ENCODE results near the gene JTB.

Gene JTB

DNA sequence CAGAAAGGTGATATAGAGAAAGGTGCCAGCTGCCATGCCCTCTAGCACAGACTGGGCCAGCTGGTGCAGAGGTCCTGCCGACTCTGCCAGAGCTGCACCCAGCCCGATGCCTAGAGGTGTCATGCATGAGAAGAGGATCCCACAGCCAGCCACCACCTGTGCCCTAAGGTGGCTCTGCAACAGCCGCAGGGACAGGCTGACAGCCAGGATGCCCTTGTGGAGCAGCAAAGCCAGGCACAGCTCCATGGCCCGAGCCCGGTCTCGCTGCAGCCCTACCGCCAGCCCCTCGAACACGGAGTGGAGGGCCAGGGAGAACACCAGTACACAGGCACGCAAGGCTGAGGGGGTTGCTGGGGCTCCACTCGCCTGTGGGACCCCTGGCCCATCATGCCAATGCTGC lies 17.3 kb downstream of the JTB start:
- TF ChIP-seq, protein P1, sequence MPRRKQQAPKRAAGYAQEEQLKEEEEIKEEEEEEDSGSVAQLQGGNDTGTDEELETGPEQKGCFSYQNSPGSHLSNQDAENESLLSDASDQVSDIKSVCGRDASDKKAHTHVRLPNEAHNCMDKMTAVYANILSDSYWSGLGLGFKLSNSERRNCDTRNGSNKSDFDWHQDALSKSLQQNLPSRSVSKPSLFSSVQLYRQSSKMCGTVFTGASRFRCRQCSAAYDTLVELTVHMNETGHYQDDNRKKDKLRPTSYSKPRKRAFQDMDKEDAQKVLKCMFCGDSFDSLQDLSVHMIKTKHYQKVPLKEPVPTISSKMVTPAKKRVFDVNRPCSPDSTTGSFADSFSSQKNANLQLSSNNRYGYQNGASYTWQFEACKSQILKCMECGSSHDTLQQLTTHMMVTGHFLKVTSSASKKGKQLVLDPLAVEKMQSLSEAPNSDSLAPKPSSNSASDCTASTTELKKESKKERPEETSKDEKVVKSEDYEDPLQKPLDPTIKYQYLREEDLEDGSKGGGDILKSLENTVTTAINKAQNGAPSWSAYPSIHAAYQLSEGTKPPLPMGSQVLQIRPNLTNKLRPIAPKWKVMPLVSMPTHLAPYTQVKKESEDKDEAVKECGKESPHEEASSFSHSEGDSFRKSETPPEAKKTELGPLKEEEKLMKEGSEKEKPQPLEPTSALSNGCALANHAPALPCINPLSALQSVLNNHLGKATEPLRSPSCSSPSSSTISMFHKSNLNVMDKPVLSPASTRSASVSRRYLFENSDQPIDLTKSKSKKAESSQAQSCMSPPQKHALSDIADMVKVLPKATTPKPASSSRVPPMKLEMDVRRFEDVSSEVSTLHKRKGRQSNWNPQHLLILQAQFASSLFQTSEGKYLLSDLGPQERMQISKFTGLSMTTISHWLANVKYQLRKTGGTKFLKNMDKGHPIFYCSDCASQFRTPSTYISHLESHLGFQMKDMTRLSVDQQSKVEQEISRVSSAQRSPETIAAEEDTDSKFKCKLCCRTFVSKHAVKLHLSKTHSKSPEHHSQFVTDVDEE (CRISPR knock-in tag; IDR thresholded peaks at IDR 0.05) = no peak
- no peak for TF ChIP-seq OSR1 (CRISPR knock-in tag; IDR thresholded peaks at IDR 0.05)
- TF ChIP-seq ESRRG (CRISPR knock-in tag; IDR thresholded peaks at IDR 0.05) = no peak
- TF ChIP-seq, protein P2, sequence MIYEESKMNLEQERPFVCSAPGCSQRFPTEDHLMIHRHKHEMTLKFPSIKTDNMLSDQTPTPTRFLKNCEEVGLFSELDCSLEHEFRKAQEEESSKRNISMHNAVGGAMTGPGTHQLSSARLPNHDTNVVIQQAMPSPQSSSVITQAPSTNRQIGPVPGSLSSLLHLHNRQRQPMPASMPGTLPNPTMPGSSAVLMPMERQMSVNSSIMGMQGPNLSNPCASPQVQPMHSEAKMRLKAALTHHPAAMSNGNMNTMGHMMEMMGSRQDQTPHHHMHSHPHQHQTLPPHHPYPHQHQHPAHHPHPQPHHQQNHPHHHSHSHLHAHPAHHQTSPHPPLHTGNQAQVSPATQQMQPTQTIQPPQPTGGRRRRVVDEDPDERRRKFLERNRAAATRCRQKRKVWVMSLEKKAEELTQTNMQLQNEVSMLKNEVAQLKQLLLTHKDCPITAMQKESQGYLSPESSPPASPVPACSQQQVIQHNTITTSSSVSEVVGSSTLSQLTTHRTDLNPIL (CRISPR knock-in tag; IDR thresholded peaks at IDR 0.05; ENCODE audit: low read depth) = no peak
- TF ChIP-seq, protein P3, sequence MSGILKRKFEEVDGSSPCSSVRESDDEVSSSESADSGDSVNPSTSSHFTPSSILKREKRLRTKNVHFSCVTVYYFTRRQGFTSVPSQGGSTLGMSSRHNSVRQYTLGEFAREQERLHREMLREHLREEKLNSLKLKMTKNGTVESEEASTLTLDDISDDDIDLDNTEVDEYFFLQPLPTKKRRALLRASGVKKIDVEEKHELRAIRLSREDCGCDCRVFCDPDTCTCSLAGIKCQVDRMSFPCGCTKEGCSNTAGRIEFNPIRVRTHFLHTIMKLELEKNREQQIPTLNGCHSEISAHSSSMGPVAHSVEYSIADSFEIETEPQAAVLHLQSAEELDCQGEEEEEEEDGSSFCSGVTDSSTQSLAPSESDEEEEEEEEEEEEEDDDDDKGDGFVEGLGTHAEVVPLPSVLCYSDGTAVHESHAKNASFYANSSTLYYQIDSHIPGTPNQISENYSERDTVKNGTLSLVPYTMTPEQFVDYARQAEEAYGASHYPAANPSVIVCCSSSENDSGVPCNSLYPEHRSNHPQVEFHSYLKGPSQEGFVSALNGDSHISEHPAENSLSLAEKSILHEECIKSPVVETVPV (CRISPR knock-in tag; IDR thresholded peaks at IDR 0.05) = no peak
- TF ChIP-seq ISL1 (CRISPR knock-in tag; IDR thresholded peaks at IDR 0.05) = no peak
- no peak for TF ChIP-seq RARB (CRISPR knock-in tag; IDR thresholded peaks at IDR 0.05)
- TF ChIP-seq ZNF8 (CRISPR knock-in tag; IDR thresholded peaks at IDR 0.05) = no peak
- no peak for TF ChIP-seq PPARA (CRISPR knock-in tag; IDR thresholded peaks at IDR 0.05; ENCODE audit: borderline replicate concordance)
- no peak for TF ChIP-seq CSDC2 (CRISPR knock-in tag; IDR thresholded peaks at IDR 0.05)
- TF ChIP-seq ARNTL (CRISPR knock-in tag; IDR thresholded peaks at IDR 0.05; ENCODE audit: borderline replicate concordance, low read depth) = no peak
- no peak for TF ChIP-seq ZC3H10 (CRISPR knock-in tag; IDR thresholded peaks at IDR 0.05)
- ATAC-seq = no peak

DNA sequence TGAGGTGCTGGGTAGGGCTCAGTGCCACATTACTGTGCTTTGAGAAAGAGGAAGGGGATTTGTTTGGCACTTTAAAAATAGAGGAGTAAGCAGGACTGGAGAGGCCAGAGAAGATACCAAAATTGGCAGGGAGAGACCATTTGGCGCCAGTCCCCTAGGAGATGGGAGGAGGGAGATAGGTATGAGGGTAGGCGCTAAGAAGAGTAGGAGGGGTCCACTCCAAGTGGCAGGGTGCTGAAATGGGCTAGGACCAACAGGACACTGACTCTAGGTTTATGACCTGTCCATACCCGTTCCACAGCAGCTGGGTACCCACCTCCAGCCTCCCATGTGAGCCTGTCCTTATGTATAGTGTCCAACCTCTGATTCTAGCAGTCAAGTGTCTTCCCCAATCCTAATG lies 18.0 kb downstream of the JTB start:
- no peak for ATAC-seq
- TF ChIP-seq BACH2 (CRISPR knock-in tag; IDR thresholded peaks at IDR 0.05; ENCODE audit: borderline replicate concordance) (no peak), ZNF8 (CRISPR knock-in tag; IDR thresholded peaks at IDR 0.05) (no peak), TOX (CRISPR knock-in tag; IDR thresholded peaks at IDR 0.05; ENCODE audit: borderline replicate concordance) (no peak), ZC3H10 (CRISPR knock-in tag; IDR thresholded peaks at IDR 0.05) (no peak), TCF4 (CRISPR knock-in tag; IDR thresholded peaks at IDR 0.05; ENCODE audit: borderline replicate concordance) (no peak), ZNF70 (CRISPR knock-in tag; IDR thresholded peaks at IDR 0.05) (no peak), RARB (CRISPR knock-in tag; IDR thresholded peaks at IDR 0.05) (no peak), ISL1 (CRISPR knock-in tag; IDR thresholded peaks at IDR 0.05) (no peak), CSDC2 (CRISPR knock-in tag; IDR thresholded peaks at IDR 0.05) (no peak), GLIS3 (CRISPR knock-in tag; IDR thresholded peaks at IDR 0.05) (no peak), SNAI2 (CRISPR knock-in tag; IDR thresholded peaks at IDR 0.05) (no peak), ZFP3 (CRISPR knock-in tag; IDR thresholded peaks at IDR 0.05) (no peak), OSR1 (CRISPR knock-in tag; IDR thresholded peaks at IDR 0.05) (no peak), ARNTL (CRISPR knock-in tag; IDR thresholded peaks at IDR 0.05; ENCODE audit: borderline replicate concordance, low read depth) (no peak)
- TF ChIP-seq, protein P1 (CRISPR knock-in tag; IDR thresholded peaks at IDR 0.05) = no peak
- TF ChIP-seq, protein P2 (CRISPR knock-in tag; IDR thresholded peaks at IDR 0.05; ENCODE audit: low read depth) = no peak
- TF ChIP-seq, protein P3 (CRISPR knock-in tag; IDR thresholded peaks at IDR 0.05) = no peak

All from SK-N-SH treated with all-trans-retinoic acid at 6 μM for 48 hours (cell line).